HG02884 (cell line): ENCODE results near the gene ANKRD12.

Experiments
- ATAC-seq: cut with Tn5 transposase; IDR thresholded peaks from one replicate; pipeline ENCODE4 v1.9.1; 2021; ENCODE audit warnings: mild to moderate bottlenecking, moderate library complexity; ENCODE audit not compliant: unreplicated experiment

The ANKRD12 gene

GRCh38 chr18:9334973-9335696, 198.6 kb downstream of the ANKRD12 start:
- peak; percentile 35 for ATAC-seq
